GM19351 (cell line): Measurements from ENCODE around the gene UBL5.
A peak's percentile ranks its signal among the peaks of the same experiment; 100 is the strongest.
"Not testable (repeated sequence)": the region's sequence is repeated elsewhere in the genome, so short reads cannot be mapped to it uniquely, and the experiment has no call there.

Experiments used
- ATAC-seq: cut with Tn5 transposase; IDR thresholded peaks from one replicate; pipeline ENCODE4 v1.9.1; 2021; ENCODE audit warnings: mild to moderate bottlenecking, moderate library complexity; ENCODE audit not compliant: unreplicated experiment

UBL5 gene

GRCh38 chr19:9808855-9809824, 18.6 kb upstream of the UBL5 start:
- ATAC-seq: no peak

GRCh38 chr19:9811139-9811538, 16.6 kb upstream of the UBL5 start:
- no peak for ATAC-seq

GRCh38 chr19:9818175-9818733, 9.5 kb upstream of the UBL5 start:
- ATAC-seq: no peak

- ATAC-seq: peak; percentile 78
Observed at GRCh38 chr19:9818734-9819595, 8.8 kb upstream of the UBL5 start, which contains the start of gene FBXL12. FBXL12 (minus strand) TSS chr19:9819079; CDS start chr19:9818813, 266 bp downstream.

- ATAC-seq: no peak
Observed at GRCh38 chr19:9819596-9819909, 8.2 kb upstream of the UBL5 start.

GRCh38 chr19:9820034-9820433, 7.7 kb upstream of the UBL5 start:
- ATAC-seq: not testable (repeated sequence)

GRCh38 chr19:9823816-9824215, 3.9 kb upstream of the UBL5 start:
- no peak for ATAC-seq

GRCh38 chr19:9828551-9829063, 889 bp downstream of the UBL5 start:
- ATAC-seq: no peak

- ATAC-seq: no peak
Observed at GRCh38 chr19:9834307-9834725, 6.6 kb downstream of the UBL5 start.

GRCh38 chr19:9834726-9835506, 7.2 kb downstream of the UBL5 start, which contains the start of gene PIN1:
PIN1 (plus strand) TSS chr19:9835318; CDS start chr19:9835345, 27 bp downstream.
- ATAC-seq: peak; percentile 97

- ATAC-seq: peak; percentile 4
Observed at GRCh38 chr19:9835507-9835949, 7.8 kb downstream of the UBL5 start.

GRCh38 chr19:9836021-9836420, 8.3 kb downstream of the UBL5 start:
- no peak for ATAC-seq

- no peak for ATAC-seq
Observed at GRCh38 chr19:9838324-9838723, 10.6 kb downstream of the UBL5 start.

- ATAC-seq: no peak
Observed at GRCh38 chr19:9839415-9839814, 11.7 kb downstream of the UBL5 start.

- ATAC-seq: no peak
Observed at GRCh38 chr19:9842834-9843625, 15.3 kb downstream of the UBL5 start.

- ATAC-seq: not testable (repeated sequence)
Observed at GRCh38 chr19:9843626-9844273, 16.0 kb downstream of the UBL5 start.

- no peak for ATAC-seq
Observed at GRCh38 chr19:9847087-9847671, 19.5 kb downstream of the UBL5 start.

- no peak for ATAC-seq
Observed at GRCh38 chr19:9848060-9848459, 20.3 kb downstream of the UBL5 start.
